Fibroblast of lung (primary cell): ENCODE measurements around the gene LITAF.

ENCODE experiments used
- CTCF ChIP-seq, 2 donors: IDR thresholded peaks in 1 of 2; conservative IDR thresholded peaks in 1 of 2; 1 replicate in 1 of 2; 2 replicates in 1 of 2; pipeline ENCODE4 v1.5.1; 2011 to 2012; ENCODE audit warnings: low read length in 2 of 2, control low read depth in 1 of 2, inconsistent platforms in 1 of 2, low read depth in 1 of 2, mild to moderate bottlenecking in 1 of 2
- EZH2 ChIP-seq: IDR thresholded peaks from 2 replicates; pipeline ENCODE4 v1.5.1; 2012; ENCODE audit warnings: low read length, control low read depth, mild to moderate bottlenecking; ENCODE audit errors: missing control alignments

GRCh38 chr16:11636172-11636721, 49.5 kb upstream of the LITAF start:
- TF ChIP-seq CTCF (conservative IDR thresholded peaks at IDR 0.05 in 1 of 2, IDR thresholded peaks at IDR 0.05 in 1 of 2; ENCODE audit: low read depth in 1 of 2, low read length in 2 of 2) (no peak), EZH2 (no peak)
